NCI-H510A treated with DMSO at 0.1 percent for 48 hours (cell line): ENCODE results near the gene ZCCHC14.

ENCODE experiments used
- DNase-seq: peaks from one replicate; lab custom pipeline; 2025; lab: John Stamatoyannopoulos, UW

The ZCCHC14 gene

GRCh38 chr16:87361916-87362619 is 130.8 kb downstream of the ZCCHC14 start:
- no peak for DNase-seq

GRCh38 chr16:87360862-87361610 is 131.8 kb downstream of the ZCCHC14 start:
- DNase-seq, result no peak

DNA sequence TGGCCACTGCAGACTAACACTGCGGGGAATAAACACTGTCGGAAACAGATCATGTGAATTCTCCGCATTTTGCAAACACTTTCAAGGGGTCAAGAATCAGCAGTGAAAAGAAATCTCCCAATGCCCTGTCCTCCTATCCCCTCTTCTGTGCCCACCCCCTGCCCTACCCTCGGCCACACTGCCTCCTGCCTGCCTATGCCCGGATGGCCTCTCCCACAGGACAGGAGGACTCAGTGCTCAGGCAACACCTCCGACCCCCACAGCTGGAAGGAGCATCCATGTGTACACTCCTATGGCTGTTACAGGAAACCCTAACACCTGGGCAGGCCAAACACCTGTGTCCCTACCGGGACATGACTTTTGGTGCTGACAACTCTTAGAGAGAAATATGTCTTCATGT is 133.7 kb downstream of the ZCCHC14 start:
- DNase-seq, result no peak

DNA sequence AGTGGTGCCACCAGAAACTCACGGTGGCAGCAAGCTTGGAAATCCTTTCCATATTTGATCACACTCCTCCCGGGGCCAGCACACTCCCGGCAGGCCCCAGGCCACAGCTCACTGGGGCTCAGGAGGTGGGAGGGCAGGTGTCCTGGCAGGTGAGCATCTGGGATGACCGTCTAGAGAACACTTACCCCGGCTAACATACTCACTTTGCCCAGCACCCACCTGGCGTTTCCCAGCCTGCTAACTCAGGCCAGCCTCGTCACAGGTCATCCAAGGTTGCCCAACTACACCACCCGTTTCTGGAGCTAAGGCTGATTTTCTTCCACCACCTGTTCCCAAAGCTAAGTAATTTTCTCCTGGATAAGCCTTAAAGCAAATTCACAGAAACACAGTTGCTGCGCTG is 134.1 kb downstream of the ZCCHC14 start:
- no peak for DNase-seq

- no peak for DNase-seq
Observed at GRCh38 chr16:87358250-87358649, 134.6 kb downstream of the ZCCHC14 start.

GRCh38 chr16:87356491-87356853 is 136.4 kb downstream of the ZCCHC14 start:
- DNase-seq, result no peak
